NCI-H2196 treated with DMSO at 0.1 percent for 48 hours (cell line): ENCODE data around the gene BASP1.
"Not testable (repeated sequence)": the region's sequence is repeated elsewhere in the genome, so short reads cannot be mapped to it uniquely, and the experiment has no call there.

ENCODE experiments used
- DNase-seq: peaks from one replicate; lab custom pipeline; 2025; ENCODE audit not compliant: unreplicated experiment; lab: John Stamatoyannopoulos, UW

BASP1 gene

GRCh38 chr5:17252543-17252942 is 35.1 kb downstream of the BASP1 start:
- no peak for DNase-seq

GRCh38 chr5:17255471-17256021 is 38.1 kb downstream of the BASP1 start:
- no peak for DNase-seq

DNA sequence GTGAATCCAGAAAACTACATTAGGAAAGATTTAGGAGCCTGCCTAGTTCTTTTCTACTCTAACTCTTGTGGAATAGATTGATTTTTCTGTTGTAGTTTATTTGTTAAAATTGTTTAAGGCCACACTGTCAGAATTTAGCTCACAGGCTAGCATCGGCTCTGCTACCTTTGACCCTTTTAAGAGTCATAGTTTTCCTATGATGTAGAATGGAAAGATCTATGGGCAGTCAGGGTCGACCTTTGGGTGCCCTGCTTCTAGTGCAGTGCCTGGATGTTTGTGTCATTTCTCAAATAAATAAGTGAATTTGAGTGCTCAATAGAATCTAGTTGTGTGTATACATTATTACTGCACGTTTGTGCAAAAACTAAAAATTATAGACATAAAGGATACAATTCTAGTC is 38.7 kb downstream of the BASP1 start:
- no peak for DNase-seq

DNA sequence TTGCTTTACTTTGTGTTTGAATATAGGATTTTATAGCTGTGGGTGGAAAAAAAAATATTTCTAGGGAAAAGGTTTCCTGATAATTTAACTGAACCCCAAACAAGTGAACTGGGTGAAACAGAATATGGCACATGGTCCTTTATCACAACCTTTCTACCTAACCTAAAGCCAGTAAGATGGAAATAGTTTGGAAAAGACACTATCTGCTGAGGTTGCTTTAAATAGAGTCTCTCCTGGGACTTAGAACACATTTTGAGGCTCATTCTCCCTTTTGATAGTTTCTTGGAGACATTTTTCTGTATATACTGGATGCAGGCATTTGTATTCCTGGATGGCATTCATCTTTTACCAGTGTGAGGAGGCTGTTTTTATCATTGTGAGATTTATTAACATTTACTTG is 39.4 kb downstream of the BASP1 start:
- no peak for DNase-seq

GRCh38 chr5:17257705-17258273 is 40.4 kb downstream of the BASP1 start:
- DNase-seq = no peak

GRCh38 chr5:17258431-17258830 is 41.0 kb downstream of the BASP1 start:
- no peak for DNase-seq

- DNase-seq = not testable (repeated sequence)
Observed at GRCh38 chr5:17259012-17259411, 41.6 kb downstream of the BASP1 start.

DNA sequence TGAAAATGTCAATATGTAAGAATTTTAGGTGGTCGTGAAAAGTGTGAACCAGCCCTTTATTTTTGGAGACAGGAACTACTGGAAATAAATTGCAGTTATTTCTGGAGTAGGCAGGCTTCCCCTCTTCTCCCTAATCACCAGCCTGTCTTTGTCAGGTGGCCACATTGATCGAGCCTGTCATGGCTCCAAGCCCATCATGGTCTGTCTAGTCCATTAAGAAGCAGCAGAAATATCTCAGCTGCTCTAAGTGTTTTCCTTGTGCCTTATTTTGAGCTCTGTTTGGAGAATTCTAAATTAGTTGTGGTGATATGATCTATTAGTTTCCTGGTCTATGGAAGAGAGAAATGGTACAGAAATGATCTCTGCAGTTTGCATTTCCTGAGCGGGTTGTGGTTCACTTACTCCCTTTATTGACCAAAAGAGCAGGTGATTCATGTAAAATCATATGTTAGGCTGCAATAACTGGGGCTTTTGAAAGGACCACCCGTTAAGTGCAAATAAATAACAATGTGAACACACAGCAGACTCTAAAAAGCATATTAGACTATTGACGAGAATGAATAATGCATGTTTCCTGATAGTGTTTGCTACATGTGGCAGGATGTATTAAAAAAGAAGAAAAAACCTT is 42.3 kb downstream of the BASP1 start:
- DNase-seq = no peak

- no peak for DNase-seq
Observed at GRCh38 chr5:17260549-17260948, 43.1 kb downstream of the BASP1 start.

GRCh38 chr5:17261075-17261474 is 43.6 kb downstream of the BASP1 start:
- no peak for DNase-seq

DNA sequence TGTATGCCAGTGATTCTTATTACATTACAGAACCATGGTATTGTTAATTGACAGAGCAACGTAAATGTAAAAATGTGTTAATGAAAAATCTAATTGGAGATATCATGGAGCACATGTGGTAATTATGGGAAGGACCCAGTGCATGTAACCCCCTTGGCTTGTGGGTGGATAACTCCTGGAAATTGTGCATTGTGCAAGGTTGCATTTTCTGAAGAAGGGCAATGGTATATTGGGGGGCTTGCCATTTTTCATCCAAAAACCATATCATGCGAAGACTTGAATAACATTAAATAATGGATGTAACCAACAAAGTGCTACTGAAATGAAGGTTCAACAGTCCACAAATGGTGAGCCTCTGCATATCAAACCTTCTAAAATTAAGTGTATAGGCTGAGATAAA is 47.6 kb downstream of the BASP1 start:
- no peak for DNase-seq

GRCh38 chr5:17267106-17267505 is 49.7 kb downstream of the BASP1 start:
- DNase-seq = no peak

DNA sequence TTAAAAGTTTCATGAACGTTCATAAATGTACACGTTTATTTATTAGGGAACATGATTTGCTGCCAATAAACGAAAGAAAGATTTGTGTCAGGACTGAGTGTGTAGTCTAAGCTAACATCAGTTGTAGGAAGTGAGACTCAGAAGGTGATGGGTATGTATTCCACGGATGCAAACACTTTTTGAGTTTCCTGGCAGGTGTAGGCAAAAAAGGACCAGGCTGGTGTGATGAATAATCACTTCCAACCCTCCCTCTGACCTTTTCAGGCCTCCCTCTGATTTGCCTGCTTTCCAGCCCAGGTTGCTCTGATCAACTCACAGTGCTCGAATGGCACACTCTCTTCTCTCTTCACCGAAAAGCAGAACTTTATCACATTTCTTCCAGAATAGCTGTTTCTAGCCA is 51.8 kb downstream of the BASP1 start:
- DNase-seq = no peak

- no peak for DNase-seq
Observed at GRCh38 chr5:17272111-17272510, 54.7 kb downstream of the BASP1 start.

DNA sequence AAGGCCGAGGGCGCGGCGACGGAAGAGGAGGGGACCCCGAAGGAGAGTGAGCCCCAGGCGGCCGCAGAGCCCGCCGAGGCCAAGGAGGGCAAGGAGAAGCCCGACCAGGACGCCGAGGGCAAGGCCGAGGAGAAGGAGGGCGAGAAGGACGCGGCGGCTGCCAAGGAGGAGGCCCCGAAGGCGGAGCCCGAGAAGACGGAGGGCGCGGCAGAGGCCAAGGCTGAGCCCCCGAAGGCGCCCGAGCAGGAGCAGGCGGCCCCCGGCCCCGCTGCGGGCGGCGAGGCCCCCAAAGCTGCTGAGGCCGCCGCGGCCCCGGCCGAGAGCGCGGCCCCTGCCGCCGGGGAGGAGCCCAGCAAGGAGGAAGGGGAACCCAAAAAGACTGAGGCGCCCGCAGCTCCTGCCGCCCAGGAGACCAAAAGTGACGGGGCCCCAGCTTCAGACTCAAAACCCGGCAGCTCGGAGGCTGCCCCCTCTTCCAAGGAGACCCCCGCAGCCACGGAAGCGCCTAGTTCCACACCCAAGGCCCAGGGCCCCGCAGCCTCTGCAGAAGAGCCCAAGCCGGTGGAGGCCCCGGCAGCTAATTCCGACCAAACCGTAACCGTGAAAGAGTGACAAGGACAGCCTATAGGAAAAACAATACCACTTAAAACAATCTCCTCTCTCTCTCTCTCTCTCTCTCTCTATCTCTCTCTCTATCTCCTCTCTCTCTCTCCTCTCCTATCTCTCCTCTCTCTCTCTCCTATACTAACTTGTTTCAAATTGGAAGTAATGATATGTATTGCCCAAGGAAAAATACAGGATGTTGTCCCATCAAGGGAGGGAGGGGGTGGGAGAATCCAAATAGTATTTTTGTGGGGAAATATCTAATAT is 58.1 kb downstream of the BASP1 start:
- DNase-seq = no peak

- DNase-seq = no peak
Observed at GRCh38 chr5:17276445-17276844, 59.0 kb downstream of the BASP1 start.

GRCh38 chr5:17277907-17278306 is 60.5 kb downstream of the BASP1 start:
- no peak for DNase-seq

- no peak for DNase-seq
Observed at GRCh38 chr5:17278931-17279330, 61.5 kb downstream of the BASP1 start.

DNA sequence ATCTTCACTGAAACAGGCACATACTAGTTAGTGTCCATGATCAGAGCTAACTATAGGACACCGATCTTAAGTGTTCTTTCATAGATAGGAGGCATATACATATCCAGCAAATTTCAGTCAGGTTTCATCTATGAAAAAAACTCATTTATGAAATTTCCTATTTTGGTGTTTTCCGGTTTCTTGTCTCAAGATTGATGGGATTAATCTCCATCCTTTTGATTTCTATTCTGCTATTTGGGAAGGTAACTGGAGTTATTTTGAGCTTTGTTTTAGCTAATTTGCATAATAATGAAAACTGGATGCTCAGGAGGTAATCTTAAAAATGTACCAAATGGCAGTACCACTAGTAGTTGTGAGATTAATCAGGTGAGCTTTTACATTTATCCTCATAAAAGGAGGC is 62.1 kb downstream of the BASP1 start:
- no peak for DNase-seq

- no peak for DNase-seq
Observed at GRCh38 chr5:17282283-17283120, 65.1 kb downstream of the BASP1 start.

GRCh38 chr5:17283121-17283415 is 65.6 kb downstream of the BASP1 start:
- no peak for DNase-seq
